HUDEP-2 (cell line): ENCODE data around the gene MCF2L.

ENCODE experiments used
- DNase-seq, 76 experiments: peaks; one replicate each; lab custom pipeline; 2025; ENCODE audit not compliant: unreplicated experiment in 76 of 76; lab: John Stamatoyannopoulos, UW

Gene MCF2L

DNA sequence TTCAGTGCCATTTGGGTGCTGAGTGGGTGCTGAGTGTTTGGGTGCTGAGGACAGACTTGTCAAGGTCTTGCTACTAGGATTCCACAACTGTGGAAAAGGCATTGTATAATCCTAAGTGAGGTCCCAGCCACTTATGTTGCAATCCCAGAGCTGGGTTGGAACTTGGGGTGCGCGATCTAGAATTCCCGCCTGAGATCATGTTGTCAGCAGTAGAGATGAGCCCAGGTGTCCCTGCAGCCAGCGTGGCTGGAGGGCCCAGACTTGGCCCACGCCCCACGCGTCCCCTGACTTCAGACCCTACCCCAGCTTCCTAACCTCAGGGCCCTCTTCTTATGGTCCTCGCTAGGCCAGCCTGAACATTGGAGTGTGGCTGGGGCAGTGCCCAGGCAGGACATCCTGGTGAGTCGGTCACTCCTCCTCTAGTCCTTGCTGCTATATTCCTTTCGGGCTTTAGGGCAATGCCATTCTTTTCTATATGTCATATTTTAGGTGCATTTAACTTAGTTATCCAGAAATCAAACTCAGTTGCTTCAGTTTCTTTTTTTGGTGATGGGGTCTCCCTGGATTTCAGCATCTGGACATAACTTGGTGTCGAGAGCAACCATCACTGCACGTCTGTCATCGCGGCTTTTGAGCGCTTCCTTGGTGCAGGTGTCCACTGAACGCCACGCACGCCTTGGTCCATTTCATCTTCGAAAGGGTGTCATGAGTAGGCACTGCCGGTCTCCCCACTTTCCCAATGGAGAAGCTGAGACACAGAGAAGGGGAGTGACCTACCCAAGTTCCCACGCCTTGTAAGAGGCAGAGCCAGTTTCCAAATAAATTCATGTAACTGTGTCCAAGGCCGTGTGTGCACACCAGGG lies 90.2 kb downstream of the MCF2L start:
- DNase-seq = no peak

DNA sequence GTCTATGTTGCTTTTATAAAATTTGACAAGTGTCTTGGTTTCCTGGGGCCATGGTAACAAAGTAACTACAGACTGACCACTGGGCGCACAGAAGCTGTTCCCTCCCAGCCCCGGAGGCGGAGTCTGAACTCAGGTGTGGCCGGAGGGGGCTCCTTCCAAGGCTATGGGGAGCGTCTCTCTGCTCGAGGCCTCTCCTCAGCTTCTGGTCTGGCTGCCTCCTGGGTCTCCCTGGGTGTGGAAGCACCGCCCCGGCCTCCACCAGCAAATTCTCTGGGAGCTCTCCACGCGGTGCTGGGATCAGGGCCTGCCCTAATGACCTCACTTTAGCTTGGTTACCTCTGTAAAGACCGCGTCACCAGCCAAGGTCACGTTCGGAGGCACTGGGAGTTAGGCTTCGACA lies 90.9 kb downstream of the MCF2L start:
- no peak for DNase-seq

DNA sequence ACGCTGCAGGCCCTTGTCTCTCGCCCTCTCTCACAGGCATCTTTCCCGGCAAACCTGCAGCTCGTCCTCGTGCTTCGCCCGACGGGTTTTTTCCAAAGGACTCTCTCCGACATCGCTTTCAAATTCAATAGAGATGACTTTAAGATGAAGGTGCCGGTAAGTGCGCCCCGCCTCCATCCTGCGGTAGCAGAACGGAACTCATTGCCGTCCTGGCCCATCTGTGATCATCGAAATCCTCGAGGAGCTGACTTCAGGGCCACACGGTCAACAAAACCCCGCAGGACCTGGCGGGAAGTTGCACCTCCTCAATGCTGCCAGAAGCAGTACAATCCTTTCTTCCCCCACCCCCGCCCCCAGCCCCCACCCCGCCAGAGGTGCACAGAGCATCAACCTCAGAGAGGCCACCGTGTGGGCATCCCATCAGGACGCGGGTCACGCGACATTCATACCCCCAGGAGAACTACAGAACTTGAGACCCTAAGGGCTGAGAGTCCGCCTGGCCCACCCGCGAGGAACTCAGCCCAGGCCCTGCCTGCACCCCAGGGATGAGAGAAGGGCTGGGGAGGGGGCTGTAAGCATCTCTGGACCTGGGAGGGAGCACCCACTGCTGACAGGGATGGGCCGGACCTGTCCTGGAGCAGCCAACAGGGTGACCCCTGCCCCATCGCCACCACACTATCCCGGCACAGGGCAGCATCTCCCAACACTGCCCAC lies 91.7 kb downstream of the MCF2L start:
- no peak for DNase-seq

DNA sequence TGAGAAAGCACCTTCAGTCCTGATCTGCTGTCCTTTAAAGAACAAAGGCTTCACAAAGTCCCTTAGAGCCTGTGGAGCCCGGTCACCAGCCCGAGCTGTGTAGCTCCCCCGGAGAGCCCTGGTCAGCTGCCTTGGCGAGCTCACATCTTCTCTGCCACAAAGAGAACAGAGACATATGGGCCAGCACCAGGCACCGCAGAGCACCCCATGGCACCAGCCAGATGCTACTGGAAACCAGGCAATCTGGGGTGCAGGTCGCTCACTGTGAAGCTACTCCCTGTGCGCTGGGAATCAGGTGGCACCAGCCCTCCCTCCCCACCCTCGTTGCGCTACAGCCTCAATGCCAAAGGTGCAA lies 92.2 kb downstream of the MCF2L start:
- no peak for DNase-seq

DNA sequence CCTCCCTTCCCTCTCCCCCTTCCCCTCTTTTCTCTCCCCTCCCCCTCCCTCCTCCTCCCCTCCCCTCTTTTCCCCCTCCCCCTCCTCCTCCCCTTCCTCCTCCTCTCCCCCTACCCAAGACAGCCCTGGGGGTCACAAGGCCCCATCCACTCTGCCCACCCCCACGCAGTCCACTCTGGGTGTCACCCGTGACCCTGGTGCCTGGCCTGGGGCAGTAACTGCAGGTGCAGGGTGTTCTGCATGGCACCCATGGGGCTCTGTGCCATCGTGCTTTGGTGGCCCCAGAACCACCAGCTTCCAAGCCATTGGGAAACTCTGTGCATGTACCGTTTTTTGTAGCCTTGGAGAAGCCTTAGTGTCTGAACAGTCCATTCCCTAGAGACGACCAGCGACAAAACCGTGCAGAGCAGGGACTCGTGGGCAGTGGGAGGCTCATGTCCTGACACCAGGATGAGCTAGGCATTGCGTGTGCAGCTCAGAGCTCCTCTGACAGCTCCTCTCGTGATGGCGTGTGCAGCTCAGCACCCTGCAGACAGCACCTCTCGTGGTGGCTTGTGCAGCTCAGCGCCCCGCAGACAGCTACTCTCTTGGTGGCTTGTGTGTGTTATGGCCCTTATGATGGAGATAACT lies 92.9 kb downstream of the MCF2L start:
- DNase-seq = no peak

DNA sequence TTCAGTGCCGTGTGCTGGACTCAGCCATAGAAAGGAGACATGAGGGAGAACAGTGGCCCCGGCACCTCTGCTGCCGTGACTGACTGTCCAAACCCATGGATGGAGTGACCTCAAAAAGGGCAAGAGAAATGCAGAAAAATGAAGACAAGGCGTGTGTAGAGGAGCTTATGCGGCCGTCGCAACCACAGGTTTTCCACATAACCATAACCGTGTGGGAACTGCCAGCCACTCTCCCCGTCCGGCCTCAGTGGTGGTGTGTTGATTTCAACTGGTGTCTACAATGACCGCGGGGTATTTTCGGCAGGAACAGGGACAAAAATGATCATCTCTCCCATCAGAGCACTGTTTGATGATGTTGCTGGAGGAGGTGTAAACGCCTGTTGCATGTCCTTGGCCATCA lies 93.7 kb downstream of the MCF2L start:
- no peak for DNase-seq

DNA sequence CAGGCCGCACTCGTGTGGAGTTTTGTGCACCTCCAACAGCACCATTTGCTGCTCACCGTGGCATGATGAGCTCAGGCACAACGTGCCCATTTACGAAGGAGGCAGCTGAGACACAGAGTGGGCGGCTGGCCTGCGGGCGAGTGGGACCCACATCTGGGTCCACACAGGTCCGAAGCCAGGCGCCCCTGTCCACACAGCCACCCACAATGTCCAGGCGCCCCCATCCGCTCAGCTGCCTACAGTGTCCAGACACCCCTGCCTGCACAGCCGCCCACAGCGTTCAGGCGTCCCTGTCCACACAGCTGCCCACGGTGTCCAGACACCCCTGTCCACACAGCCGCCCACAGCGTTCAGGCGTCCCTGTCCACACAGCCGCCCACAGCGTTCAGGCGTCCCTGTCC lies 94.1 kb downstream of the MCF2L start:
- DNase-seq = no peak

DNA sequence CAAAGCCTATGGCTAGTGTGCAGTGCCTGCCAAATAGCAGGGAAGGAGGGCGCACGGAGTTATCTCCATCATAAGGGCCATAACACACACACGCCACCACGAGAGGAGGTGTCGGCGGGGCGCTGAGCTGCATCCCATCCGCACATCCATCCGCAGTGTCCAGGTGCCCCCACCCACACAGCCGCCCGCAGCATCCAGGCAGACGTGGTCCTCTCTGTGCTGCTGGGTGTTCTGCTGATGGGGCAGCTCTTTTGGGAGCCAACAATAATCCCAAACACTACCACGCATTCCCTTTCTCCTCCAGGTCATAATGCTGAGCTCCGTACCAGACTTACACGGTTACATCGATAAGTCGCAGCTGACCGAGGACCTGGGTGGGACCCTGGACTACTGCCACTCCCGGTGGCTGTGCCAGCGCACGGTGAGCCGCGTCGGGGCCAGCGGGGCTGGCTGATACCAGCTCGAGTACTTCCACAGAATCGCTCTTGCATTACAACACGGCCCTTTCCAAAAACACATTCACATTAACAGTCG lies 95.1 kb downstream of the MCF2L start:
- no peak for DNase-seq

DNA sequence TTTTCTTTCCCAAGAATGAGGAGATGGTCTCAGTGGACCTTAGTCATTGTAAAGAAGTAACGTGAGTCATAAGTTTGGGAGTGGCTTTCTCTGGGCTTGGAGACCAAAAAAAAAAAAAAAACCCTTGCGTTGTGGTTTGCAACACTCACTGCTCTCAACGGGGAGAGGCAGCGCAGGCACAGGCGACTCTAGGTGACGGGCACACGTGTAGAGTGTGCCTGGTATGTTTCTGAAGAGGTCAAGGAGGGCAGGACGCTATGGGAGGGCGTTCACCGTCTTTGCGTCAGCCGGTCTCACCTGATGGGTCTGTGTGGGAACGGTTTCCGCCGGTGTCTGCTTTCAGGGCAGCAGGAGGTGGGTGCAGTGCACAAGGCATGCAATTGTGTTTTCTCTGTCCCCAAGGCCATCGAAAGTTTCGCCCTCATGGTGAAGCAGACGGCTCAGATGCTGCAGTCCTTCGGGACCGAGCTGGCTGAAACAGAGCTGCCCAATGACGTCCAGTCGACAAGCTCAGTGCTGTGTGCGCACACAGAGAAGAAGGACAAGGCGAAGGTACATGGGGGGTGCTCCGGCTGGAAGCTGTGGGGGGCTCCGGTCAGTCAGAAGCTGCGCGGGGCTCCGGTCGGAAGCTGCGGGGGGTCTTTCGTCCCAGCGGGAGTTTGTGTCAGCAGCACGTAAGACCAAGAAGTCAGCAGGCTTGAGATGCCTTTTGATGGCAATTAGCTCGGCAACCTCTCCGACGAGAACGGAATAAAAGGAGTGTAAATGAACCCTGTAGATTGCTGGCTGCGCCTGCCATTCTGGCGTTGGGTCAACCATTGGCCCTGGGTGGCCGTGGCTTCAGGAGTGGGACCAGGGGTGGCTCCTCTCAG lies 95.8 kb downstream of the MCF2L start:
- DNase-seq = no peak

DNA sequence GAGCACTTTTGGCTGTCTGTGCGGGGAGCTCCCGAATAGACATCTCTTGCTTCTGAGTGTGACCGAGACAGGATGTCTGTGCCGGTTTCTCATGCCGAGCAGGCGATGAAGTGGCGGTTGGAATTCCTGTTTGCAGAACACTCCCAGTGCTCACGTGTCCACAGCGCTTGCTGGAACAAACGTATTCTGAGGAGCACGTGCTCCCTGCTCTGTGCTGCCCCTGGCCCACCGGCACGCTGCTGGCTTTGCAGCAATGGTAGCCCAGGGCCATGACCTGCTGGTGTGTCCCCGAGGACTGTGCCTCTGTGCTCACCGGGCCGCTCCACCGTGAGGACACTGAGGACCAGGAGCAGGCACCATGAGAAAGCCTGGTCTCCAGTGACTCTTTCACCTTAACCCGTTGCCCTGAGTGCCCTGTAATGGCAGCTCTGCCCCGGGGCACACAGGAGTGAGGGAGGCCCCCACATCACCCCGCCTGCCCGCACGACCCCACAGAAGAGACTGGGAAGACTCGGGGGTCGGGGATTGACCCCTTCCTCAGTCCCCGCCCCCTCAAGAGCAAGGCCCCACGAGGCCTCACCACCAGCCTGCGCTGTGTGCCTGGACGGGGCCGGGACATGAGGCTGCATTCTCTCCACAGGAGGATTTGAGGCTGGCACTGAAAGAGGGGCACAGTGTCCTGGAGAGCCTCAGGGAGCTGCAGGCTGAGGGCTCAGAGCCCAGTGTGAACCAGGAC lies 96.6 kb downstream of the MCF2L start:
- no peak for DNase-seq

DNA sequence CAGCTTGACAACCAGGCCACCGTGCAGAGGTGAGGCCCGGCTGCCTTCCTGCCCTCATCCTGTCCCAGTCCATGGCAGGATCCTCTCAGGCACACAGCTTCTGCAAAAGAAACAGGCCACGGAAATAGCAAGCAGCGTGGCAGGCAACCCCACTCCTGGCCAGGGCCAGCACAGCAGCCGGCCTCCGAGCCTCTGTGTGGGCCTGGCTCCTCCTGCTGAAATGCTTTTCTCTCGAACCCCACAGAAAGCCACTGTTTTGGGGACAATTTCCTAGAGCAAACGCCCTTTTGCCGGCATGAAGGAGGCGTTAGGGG lies 97.1 kb downstream of the MCF2L start:
- DNase-seq = no peak

DNA sequence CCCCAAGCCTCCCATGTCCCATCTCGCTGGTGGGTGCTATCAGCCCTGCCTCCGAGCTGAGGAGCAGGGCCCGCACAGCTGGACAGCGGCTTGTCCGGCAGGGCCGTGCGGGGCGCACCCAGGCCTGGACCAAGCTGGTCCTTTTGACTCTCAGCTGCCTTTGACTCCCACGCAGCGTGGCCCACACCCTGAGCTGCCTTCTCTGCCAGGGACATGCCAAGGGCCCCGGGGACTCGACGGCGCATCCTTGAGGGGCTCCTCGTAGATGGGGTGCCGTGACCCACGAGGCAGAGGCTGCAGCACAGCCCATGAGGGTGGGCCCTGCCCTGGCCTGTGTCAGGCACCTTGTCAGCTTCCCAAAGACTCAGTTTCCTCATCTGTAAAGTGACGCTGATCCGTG lies 97.7 kb downstream of the MCF2L start:
- no peak for DNase-seq

DNA sequence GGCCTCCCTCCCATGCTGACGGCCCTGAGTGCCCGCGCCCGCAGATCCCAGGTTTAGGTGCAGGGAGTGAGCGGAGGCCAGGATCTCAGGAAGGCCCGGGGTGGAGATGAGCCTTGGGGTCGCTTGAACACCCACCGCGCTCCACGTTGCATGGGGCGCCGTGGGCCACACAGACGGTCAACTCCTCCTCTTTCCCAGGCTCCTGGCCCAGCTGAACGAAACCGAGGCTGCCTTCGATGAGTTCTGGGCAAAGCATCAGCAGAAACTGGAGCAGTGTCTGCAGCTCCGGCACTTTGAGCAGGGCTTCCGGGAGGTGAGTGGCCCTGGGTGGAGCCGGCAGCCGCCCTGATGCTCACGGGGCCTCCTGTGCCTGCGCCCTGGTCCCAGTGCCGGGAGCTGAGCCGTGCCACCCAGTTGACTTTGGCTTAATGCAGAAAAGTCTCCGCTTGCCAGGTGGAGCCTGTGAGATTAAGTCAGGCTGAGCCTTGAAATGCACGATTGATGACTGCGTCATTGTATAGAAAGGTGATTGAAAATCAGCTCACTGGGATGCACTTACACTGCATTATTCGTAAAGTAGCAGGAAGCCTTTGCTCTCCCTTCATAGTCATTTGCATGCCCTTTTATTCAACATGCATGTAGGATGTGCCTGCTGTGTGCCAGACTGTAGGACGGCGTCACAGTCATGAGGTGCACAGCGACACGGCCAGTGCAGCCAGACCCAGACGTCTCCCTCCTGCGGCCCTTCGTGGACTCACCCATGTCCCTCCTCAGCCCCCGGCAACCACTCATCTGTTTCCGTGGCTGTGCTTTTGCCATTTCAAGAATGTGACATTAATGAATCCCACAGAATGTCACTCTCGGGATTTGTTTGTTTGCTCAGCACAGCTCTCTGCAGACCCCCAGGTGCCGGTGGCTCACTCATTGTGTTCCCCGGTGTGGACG lies 101.1 kb downstream of the MCF2L start:
- no peak for DNase-seq

DNA sequence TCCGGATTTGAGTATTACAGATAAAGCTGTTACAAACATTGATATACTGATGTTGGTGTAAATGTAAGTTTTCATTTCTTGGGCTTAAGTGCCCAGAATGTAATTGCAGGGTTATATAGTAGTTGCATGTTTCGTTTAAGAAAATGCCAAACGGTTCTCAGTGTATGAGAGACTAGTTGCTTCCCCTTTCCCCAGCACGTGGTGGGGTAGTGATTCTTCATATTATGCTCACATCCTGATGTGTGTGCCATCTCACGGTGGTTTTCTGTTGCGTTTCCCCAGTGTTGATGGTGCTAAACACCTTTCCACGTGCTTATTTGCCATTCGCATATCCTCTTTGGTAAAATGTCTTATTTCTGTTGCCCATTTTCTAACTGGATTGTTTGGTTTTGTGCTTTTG lies 101.8 kb downstream of the MCF2L start:
- no peak for DNase-seq

DNA sequence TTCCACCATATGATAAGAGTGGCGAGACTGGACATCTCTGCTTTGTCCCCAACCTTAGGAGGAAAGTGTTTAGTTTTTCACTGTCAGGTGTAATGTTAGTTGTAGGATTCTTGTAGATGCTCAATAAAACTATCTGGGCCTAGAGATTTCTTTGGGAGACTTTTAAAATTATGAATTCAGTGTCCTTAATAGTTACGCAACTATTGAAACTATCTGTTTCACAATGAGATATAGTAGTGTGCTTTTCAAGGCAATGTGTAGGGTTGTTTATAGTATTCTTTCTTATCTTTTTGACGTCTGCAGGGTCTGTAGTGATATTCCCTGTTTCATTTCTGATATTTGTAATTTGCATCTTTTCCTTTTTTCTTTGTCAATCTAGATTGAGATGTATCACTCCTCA lies 103.4 kb downstream of the MCF2L start:
- DNase-seq = no peak

DNA sequence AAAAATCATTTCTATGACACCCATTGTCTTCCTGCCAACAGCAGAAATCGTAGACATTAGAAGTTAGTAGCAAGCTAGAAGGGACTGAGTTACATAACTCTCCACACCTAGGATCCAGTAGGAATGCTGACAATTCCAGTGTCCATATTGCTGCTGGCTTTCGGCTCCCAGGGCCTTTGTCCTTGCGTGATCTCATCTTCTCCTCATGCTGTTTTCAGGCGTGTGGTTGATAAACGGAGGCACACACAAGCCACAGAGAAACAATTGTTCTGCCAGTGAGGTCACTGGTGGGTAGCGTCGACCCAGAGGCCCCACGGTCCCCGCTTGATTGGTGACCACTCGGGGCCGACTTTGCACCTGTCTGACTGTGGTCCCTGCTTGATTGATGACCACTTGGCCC lies 104.9 kb downstream of the MCF2L start:
- DNase-seq = no peak

DNA sequence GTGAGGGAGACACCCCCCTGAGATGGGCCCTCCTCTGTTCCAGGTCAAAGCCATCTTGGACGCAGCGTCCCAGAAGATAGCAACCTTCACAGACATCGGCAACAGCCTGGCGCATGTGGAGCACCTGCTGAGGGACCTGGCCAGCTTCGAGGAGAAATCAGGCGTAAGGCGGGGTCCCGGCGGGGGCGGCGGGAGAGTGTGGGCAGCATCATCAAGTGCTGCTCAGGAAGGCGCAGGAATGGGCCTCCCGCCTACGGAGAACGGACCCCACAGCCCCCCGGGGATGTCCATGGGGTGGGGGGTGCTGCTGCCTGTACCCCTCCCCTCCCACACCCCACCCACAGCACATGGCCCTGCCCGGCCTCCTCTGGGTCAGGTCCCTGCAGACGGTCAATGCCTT lies 105.4 kb downstream of the MCF2L start:
- DNase-seq = no peak

DNA sequence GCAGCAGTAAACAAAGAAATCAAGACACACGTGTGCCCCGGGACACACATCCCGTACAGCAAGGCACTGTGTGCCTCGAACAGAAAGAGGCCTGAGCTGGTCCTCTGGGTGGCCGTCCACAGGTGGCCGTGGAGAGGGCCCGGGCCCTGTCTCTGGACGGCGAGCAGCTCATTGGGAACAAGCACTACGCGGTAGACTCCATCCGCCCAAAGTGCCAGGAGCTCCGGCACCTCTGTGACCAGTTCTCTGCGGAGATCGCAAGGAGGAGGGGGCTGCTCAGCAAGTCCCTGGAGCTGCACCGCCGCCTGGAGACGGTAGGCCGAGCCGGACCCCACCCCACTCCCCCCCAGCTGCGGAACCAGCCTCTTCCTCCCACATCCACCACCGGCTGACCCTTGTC lies 105.9 kb downstream of the MCF2L start:
- no peak for DNase-seq

DNA sequence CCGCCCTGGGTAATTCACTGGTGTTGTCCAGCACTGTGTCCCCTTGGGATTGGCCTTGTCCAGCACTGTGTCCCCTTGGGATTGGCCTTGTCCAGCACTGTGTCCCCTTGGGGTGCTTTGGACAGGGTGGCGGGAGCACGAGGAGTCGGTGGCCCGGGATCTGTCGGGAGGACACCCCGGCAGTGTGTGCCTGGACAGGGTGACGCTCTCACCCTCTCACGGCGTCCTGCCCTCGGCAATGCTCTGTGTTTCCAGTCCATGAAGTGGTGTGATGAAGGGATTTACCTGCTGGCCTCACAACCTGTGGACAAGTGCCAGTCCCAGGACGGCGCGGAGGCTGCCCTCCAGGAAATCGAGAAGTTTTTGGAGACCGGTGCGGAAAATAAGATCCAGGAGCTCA lies 106.7 kb downstream of the MCF2L start:
- no peak for DNase-seq
